ENCODE measurements around the gene ENO2.

The ENO2 gene

DNA sequence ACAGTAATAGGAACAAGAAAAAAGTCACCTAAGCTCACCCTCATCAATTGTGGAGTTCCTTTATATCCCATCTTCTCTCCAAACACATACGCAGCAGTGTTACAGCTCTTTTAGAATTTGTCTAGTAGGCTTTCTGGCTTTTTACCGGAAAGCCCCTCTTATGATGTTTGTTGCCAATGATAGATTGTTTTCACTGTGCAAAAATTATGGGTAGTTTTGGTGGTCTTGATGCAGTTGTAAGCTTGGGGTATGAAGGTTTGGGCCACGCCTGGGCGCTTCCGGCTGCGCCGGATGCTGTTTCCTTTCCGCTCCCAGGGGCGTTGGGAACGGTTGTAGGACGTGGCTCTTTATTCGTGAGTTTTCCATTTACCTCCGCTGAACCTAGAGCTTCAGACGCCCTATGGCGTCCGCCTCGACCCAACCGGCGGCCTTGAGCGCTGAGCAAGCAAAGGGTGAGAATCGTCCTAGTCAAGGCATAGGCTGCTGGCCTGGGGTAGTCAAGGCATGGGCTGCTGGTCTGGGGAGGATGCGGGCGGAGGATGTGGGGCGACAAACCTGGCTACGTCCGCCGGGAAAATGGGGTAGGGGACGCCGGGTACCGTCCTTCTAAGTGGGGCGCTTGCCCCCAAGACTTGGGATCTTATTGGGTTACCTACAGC lies 29.5 kb downstream of the ENO2 start, which contains the start of the genes C12orf57 and RNU7-1:
C12orf57 (plus strand) TSS at position 301 of the 659 bp plus-strand sequence; CDS start at position 401, 100 bp downstream.
RNU7-1 (plus strand) TSS at position 95 of the 659 bp plus-strand sequence.
- DNase-seq: peak; percentile 96
- in situ Hi-C loops (cut with MboI; ENCODE audit: low pct_unique_long_range_greater_than_20kb, low sequenced_read_pairs): no loop called here

- DNase-seq: peak; percentile 94
- in situ Hi-C loops (cut with MboI; ENCODE audit: low pct_unique_long_range_greater_than_20kb, low sequenced_read_pairs): no loop called here
Observed at GRCh38 chr12:6944381-6945186, 30.2 kb downstream of the ENO2 start.

- DNase-seq: no peak
- in situ Hi-C loops (cut with MboI; ENCODE audit: low pct_unique_long_range_greater_than_20kb, low sequenced_read_pairs): no loop called here
Observed at GRCh38 chr12:6945613-6946012, 31.2 kb downstream of the ENO2 start.

DNA sequence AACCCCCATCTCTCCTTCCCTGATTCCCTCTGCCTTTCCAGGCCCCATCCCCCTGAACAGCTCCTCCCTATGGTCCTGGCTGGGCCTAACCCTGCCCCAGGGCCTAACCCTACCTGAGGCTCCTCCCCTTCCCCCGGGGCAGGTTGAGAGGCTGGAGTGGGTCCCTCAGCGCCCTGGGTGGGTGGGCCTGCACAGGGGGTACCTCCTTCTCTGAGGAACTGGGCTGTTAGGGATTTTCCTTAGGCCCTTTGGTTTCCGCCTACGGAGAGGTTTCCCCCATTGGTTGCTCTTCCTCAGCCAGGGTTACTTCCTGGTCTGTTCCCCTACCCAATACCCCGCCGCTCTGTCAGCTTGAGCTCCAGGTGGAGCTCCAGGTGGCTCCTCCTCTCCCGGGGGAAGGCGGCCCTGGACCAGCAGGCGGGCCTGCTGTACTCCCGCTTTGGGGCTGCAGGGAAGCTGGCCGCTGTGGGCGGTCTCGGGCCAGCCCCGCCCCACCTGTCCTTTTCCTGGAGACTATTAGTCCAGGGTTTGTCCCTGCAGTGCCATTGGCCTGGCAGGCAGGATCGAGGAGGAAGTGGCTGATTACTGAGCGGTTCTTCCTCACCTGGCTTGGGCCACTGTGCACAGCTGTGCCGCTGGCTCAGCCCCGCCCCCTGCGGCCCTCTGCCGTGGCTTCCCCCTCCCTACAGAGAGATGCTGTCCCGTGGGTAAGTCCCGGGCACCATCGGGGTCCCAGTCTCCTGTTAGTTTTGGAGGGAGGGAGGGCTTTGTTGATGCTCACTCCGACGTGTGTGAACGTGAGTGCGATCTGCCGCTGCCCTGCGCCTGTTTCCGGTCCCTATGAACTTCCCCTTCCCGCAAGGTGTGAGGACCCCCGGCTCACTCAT lies 31.9 kb downstream of the ENO2 start:
- DNase-seq: peak; percentile 80
- in situ Hi-C loops (cut with MboI; ENCODE audit: low pct_unique_long_range_greater_than_20kb, low sequenced_read_pairs): no loop called here

GRCh38 chr12:6946920-6947374 lies 32.6 kb downstream of the ENO2 start:
- DNase-seq: no peak
- in situ Hi-C loops (cut with MboI; ENCODE audit: low pct_unique_long_range_greater_than_20kb, low sequenced_read_pairs): no loop called here

GRCh38 chr12:6947615-6948014 lies 33.2 kb downstream of the ENO2 start:
- DNase-seq: no peak
- in situ Hi-C loops (cut with MboI; ENCODE audit: low pct_unique_long_range_greater_than_20kb, low sequenced_read_pairs): no loop called here

GRCh38 chr12:6948873-6949594 lies 34.7 kb downstream of the ENO2 start:
- DNase-seq: no peak
- in situ Hi-C loops (cut with MboI; ENCODE audit: low pct_unique_long_range_greater_than_20kb, low sequenced_read_pairs): no loop called here

DNA sequence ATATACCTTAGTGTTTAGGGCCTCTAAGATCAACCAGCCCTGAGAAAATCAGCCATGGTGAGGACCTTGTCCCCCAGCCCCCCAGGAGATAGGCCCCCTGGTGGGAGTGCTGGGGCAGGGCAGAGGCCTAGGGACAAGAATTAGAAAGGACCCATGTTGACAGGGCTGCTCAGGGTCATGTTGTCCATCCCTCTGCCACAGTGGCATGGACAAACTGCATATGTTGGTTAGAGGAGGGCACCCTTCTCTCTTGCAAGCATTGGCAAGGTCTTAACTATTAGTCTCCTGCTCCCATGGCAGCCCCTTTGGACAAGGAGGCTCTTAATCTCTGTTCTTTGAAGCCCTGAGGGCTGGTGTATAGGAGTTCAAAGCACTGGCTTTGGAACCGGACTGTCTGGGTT lies 36.0 kb downstream of the ENO2 start:
- in situ Hi-C loops (cut with MboI; ENCODE audit: low pct_unique_long_range_greater_than_20kb, low sequenced_read_pairs): no loop called here
- DNase-seq: no peak

DNA sequence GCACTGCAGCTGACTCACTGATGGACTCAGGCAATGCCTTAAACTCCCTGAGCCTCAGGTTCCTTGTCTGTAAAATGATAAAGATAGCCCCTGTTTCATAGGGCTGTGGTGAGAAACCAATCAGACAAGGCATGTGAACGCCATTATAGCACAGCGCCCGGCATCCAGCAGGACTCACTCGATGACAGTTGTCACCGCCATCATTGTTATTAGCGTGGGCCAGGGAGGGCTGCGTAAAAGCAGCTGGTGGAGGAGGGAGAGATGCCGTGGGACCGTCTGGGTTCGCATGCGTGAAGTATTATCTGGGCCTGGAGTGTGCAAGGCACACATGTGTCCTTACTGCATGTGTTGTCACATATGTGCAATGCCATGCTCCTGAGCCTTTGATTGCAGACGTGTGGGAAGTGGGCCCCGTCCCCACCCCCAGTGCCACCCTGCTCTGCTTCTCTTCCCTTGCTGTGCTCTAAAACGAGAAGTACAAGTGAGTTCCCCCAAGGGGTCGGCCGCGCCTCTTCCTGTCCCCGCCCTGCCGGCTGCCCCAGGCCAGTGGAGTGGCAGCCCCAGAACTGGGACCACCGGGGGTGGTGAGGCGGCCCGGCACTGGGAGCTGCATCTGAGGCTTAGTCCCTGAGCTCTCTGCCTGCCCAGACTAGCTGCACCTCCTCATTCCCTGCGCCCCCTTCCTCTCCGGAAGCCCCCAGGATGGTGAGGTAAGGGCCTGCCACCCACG lies 36.6 kb downstream of the ENO2 start, which contains the start of gene PTPN6:
PTPN6 (plus strand) TSS at position 546 of the 730 bp plus-strand sequence; CDS start at position 703, 157 bp downstream.
- peak; percentile 84 for DNase-seq
- in situ Hi-C loops (cut with MboI; ENCODE audit: low pct_unique_long_range_greater_than_20kb, low sequenced_read_pairs): no loop called here

DNA sequence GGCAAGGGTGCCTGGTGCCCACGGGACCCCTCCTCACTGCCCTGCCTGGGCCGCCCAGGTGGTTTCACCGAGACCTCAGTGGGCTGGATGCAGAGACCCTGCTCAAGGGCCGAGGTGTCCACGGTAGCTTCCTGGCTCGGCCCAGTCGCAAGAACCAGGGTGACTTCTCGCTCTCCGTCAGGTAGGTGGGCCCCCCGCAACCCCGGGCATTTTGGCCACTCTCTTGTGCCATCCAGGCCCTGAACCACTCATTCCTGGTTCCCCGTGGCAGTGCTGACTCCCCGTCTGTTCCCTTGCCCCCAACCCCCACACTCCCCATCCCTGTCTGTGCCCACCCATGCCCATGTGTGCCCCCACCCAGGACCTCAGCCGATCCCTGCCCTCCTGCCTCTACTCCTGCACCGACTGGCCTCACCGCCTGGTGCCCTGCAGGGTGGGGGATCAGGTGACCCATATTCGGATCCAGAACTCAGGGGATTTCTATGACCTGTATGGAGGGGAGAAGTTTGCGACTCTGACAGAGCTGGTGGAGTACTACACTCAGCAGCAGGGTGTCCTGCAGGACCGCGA lies 37.3 kb downstream of the ENO2 start:
- no peak for DNase-seq
- in situ Hi-C loops (cut with MboI; ENCODE audit: low pct_unique_long_range_greater_than_20kb, low sequenced_read_pairs): no loop called here

DNA sequence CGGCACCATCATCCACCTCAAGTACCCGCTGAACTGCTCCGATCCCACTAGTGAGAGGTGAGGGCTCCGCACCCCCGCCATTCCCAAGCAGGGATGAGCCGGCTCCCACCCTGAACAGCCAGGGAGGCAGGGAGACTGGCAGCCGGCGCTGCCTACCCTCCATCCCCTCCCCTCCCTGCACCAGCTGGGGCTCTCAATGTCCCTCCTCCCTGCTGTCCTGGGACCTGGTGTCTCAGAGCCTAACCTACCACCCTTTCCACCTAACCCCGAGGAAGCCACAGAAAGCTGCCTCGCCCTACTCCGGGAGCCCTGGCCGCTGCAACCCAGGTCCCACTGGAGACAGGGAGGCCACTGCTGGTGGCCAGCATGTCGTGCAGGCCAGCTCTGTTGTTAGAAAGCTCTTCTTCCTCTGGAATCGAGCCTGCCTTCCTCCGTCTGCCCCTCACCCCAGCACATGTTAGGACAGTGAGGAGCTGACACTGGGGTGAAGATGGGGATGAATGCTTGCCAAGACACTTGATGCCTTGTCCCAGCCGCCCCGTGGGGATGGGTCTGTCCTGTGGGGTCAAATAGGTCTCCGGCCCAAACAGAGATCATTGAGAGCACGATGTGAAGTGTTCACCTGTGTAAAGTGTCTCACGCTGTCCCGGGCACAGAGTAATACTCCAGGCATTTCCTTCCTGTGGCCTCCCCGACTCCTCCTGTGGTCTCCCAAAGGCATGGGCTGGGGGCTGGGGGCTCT lies 37.9 kb downstream of the ENO2 start:
- in situ Hi-C loops (cut with MboI; ENCODE audit: low pct_unique_long_range_greater_than_20kb, low sequenced_read_pairs): no loop called here
- no peak for DNase-seq

- no peak for DNase-seq
- in situ Hi-C loops (cut with MboI; ENCODE audit: low pct_unique_long_range_greater_than_20kb, low sequenced_read_pairs): no loop called here
Observed at GRCh38 chr12:6952863-6953441, 38.6 kb downstream of the ENO2 start.

DNA sequence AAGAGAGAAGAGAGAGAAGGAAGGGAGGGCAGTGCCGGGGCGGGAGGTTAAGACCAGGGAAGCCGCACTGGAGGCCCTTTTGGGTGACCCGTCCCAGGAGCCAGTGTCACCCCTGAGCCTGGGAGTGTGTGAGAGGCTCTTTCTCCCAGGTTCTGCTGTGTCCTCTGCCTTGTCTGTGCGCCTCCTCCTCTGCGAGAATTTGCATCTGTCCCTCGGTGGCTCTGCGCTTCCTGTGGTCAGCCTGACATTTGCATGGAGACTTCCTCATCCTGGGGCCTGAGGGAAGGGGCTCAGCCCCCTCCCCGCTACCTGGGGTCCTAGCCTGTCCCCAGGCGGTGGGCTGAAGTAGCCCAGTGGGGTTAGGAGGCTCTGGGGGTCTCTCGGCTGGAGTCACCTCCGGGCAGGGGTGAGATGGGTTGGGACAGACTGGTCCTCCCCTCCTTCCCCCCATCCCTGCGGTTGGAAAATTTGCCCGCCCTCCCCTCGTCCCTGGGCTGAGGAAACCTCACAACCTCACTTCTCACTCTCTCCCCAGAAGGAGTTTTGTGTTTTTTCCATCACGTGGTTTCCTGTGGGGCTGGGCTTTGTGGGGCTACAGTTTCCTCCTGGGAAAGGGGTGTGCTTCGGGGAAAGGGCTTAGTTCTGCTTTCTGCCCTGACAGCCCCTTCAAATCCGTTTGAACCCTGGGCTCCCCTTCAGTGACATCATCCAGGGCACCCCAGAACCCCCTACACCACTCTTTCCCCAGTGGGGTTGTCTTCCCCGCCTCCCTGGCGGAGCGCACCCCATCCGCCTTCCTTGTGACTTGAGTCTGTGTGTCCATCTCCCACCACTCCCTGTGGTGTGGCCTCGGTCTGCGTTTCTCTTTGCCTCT lies 39.3 kb downstream of the ENO2 start:
- in situ Hi-C loops (cut with MboI; ENCODE audit: low pct_unique_long_range_greater_than_20kb, low sequenced_read_pairs): no loop called here
- DNase-seq: peak; percentile 98

DNA sequence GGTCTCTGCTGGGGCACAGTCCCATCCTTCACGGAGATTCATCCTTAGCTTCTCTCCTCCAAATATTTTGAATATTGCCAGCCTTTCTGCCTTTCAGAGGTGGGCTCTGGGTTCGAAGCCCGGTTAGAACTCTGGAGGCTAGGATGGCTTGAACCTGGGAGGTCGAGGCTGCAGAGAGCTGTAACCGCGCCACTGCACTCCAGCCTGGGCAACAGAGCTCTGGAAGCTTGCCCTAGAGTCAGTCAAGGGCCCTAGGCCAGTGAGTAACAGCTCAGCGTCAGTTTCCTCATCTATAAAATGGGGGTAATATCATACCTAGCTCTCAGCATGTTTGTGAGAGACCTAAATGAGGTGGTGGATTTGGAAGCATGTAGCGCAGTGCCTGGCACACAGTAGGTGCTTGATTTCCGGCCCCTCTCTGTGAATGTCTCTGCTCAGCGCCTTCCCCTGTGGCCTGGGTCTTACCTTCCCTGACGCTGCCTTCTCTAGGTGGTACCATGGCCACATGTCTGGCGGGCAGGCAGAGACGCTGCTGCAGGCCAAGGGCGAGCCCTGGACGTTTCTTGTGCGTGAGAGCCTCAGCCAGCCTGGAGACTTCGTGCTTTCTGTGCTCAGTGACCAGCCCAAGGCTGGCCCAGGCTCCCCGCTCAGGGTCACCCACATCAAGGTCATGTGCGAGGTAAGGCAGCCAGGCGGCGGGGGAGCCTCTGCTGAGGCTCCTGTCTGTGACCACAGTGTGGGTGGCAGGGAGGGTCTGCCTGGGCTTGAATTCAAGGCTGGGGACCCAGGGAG lies 40.1 kb downstream of the ENO2 start:
- no peak for DNase-seq
- in situ Hi-C loops (cut with MboI; ENCODE audit: low pct_unique_long_range_greater_than_20kb, low sequenced_read_pairs): no loop called here

Data from KBM-7 (cell line).